Measurements from ENCODE around the gene ERGIC1. TPM values are rescaled to one million over a fixed set of nuclear protein-coding genes. Genes with fewer than 3 reads are reported as not detected.

The ERGIC1 gene
- total and polyA plus RNA-seq, 2 of the 8 experiments (the other 6 are each of a cell fraction or from before 2014, with no cell fraction given): 95.3 to 106 TPM

DNA sequence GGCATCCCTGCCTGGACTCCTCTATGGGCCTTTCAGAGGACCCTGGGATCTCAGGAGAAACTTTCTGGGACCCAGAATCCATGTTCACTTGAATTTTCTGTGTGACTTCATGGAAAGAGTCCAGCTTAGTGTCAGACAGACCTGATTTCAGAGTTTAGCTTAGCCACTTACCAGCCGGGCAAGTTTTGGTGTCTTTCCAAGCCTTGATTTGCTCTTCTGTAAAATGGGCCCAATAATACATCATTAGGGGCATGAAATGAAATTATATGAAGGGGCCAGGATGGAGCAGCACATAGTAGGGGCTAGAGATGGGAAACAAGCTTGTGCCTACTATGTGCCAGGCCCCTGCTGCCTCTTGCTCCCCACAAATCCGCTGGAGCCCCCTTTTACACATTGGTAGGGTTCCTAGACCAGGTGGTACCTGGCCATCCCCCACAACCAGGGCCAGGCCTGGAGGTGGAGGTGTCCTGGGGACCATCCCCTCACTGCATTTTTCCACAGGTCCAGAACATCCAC, 92.0 kb downstream of the ERGIC1 start (continued):
- TF ChIP-seq, protein P1, sequence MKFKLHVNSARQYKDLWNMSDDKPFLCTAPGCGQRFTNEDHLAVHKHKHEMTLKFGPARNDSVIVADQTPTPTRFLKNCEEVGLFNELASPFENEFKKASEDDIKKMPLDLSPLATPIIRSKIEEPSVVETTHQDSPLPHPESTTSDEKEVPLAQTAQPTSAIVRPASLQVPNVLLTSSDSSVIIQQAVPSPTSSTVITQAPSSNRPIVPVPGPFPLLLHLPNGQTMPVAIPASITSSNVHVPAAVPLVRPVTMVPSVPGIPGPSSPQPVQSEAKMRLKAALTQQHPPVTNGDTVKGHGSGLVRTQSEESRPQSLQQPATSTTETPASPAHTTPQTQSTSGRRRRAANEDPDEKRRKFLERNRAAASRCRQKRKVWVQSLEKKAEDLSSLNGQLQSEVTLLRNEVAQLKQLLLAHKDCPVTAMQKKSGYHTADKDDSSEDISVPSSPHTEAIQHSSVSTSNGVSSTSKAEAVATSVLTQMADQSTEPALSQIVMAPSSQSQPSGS (IDR thresholded peaks at IDR 0.05; ENCODE audit: low read length): no peak
- TF ChIP-seq CEBPB (IDR thresholded peaks at IDR 0.05; ENCODE audit: low read depth, low read length): no peak
